H1 (cell line): ENCODE data around the gene IRF5. TPM values are rescaled to one million over a fixed set of nuclear protein-coding genes. Genes with fewer than 3 reads are reported as not detected.

Source experiments
- RBBP5 ChIP-seq: IDR thresholded peaks from 2 replicates; pipeline ENCODE4 v1.7.1; 2012; ENCODE audit warnings: low read depth, mild to moderate bottlenecking, inconsistent platforms, low read length, moderate library complexity, borderline replicate concordance
- polyA plus RNA-seq, 7 experiments: library from polyadenylated mRNA; depleted of rRNA in 3 of 7; stranded (reverse) in 5 of 7; unstranded in 2 of 7; fragments of >200 nt in 5 of 7; fragments of 200-250 nt in 2 of 7; gene quantifications; 1 replicate in 5 of 7; 2 replicates in 1 of 7; 4 replicates in 1 of 7; pipeline versions ENCODE4 v1.2.1 to v1.2.3, GENCODE V29; 2011 to 2013; ENCODE audit warnings: missing spikeins in 2 of 7, mixed read lengths in 2 of 7
- total RNA-seq: library from RNA; stranded (reverse); fragmentation: NEBNext Ultra II Directional; extraction: Animal tissue kit (Norgen Biotek cat#: 25700); gene quantifications from 2 replicates; pipeline ENCODE4 v1.2.1, GENCODE V29; 2021

The IRF5 gene
- total and polyA plus RNA-seq, 2 of the 8 experiments (the other 6 are each of a cell fraction or from before 2014, with no cell fraction given): 0.28 to 1.1 TPM

GRCh38 chr7:128891110-128891941, 46.4 kb upstream of the IRF5 start (continued):
- peak; percentile 2; the same call in 1 of the 2 replicates for TF ChIP-seq RBBP5
- TF ChIP-seq, all 59 proteins: peak for 6
